HG02588 (cell line): ENCODE measurements around the gene POFUT2.
"Not testable (repeated sequence)": the region's sequence is repeated elsewhere in the genome, so short reads cannot be mapped to it uniquely, and the experiment has no call there.

Experiments used
- ATAC-seq: cut with Tn5 transposase; IDR thresholded peaks from one replicate; pipeline ENCODE4 v1.9.1; 2021; ENCODE audit warnings: mild to moderate bottlenecking, moderate library complexity; ENCODE audit not compliant: unreplicated experiment

POFUT2 gene

DNA sequence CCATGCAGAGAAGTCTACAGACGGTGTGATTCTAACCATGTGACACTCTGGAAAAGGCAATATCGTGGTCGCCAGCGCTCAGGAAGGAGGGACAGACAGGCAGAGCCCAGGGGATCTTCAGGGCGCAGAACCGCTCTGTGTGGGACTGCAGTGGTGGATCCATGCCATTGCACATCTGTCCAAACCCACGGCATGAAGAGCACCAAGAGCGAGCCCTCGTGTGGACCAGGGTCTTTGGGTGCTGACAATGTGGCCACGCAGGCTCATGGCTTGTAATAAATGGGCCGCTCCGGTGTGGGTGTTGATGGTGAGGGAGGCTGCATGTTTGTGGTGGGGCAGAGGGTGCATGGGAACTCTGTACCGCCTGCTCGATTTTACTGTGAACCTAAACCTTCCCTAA, 25.3 kb upstream of the POFUT2 start:
- no peak for ATAC-seq

DNA sequence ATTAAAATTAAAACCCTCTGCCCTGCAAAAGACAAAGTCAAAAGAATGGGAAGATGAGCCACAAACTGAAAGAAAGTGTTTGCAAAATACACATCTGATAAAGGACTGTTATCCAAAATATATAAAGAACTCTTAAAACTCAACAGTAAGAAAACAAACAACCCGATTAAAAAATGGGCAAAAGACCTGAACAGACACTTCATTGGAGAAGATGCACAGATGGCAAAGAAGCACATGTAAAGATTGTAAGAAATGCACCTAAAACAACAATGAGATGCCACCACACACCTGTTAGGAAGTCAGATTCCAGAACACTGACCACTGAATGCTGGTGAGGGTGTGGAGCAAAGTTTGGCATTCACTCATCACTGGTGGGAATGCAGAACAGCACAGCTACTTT, 24.6 kb upstream of the POFUT2 start:
- no peak for ATAC-seq

DNA sequence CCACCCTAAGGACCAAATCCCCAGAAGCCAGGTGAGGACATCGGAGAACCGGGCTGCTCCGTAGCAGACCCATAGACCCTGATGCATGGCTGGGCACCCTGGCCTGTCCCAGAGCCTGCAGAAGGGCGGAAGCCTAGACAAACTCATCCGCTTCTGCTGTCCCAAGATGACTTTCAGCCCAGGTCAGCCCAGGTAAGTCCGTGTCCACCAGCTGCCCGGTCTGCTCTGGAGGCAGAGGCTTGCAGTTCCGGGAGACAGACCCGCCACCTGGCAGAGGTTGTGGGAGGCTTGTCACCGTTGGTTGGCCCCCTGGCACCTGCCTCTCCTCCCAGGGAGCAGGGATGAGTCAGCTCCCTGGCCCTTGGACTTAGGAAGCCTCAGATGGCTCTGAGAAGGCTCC, 22.8 kb upstream of the POFUT2 start:
- no peak for ATAC-seq

- ATAC-seq = no peak
These were observed 22.3 kb upstream of the POFUT2 start for GRCh38 chr21:45309987-45310381.

DNA sequence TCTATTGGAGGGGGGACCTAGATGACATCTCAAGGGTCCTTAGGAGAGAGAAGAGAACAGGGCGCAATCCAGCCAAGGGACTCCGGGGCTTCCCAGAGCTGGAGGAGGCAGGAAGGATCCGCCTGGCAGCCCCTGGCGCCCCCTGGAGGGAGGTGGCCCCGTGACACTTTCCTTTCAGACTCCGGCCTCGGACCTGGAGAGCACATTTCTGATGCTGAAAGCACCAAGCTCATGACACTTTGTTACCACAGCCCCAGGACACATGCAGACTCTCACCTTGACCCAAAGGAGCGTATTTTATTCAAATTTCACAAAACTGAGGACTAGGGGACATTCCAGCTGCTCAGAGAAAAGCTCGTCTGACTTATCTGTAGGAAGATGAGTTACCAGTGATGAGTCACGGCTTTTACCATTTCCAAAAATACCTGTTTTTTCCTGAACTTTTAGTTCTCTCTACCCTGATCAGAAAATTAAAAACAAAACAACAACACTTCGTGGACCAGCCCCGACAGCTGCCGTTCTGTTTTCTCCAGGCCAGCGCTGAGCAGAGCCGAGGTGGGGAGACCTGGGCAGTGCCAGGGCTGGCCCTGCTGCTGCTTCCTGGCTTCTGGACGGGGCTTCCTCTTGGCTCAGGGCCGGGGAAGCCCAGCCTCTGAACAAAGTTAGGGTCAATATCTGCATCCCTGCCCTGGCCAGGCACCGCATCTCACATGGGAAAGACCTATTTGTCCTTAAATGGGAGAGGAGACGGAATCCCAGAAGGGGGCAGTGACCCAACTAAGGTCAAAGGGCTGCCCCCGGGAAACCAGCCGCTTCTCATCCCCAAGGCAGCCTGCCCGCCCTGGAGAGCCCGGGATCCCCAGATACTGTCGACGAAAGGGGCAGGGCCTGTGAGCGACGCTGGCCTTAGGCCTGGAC, 21.6 kb upstream of the POFUT2 start:
- ATAC-seq = no peak

DNA sequence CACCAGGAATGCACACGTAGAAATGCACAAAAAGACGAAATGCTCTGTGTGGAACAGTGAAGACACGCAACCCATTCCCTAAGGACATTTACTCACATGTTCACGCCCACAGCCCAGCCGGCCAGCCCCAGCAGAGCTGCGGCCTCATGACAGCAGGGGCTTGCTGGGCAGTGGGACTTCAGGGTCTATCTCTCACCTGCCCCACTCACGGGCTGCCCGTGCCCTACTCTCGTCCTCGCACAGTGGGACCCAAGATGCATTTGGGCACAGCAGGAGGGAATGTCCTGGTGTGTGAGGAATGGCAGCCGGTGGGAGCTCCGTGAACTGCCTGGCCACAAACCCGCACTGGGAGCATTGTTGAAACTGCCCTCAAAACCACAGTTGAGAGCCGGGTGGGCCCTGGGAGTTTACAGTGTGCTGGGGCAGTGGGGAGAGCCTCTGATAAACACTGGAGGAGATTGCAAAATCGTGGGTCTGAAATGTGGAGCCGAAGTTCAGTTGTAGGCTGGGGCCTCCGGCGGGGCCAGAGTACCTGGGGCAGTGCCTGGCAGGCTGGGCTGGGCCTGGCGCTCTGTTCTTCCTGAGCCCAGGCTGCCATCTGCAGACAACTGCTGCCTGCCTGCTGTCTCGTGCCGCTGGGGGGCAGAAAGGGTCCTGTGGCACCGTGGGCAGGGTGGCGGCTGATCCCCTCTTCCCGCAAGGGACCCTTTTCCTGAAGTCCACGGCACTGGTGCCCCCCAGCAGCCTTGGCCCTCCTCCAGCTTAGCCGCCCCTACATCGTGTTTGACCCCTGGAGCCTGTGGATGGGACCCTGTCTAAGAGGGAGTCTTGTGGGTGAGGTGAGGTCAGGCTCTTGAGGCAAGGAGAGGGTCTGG, 20.7 kb upstream of the POFUT2 start:
- no peak for ATAC-seq

DNA sequence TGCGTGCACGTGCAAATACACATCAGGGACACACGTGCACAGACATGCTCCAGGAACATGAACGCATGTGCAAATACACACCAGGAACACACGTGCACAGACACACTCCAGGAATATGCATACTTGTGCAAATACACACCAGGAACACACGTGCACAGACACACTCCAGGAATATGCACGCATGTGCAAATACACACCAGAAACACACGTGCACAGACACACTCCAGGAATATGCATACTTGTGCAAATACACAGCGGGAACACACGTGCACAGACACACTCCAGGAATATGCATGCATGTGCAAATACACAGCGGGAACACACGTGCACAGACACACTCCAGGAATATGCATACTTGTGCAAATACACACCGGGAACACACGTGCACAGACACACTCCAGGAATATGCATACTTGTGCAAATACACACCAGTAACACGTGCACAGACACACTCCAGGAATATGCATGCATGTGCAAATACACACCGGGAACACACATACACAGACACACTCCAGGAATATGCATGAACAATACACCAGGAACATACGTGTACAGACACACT, 20.0 kb upstream of the POFUT2 start:
- not testable (repeated sequence) for ATAC-seq

DNA sequence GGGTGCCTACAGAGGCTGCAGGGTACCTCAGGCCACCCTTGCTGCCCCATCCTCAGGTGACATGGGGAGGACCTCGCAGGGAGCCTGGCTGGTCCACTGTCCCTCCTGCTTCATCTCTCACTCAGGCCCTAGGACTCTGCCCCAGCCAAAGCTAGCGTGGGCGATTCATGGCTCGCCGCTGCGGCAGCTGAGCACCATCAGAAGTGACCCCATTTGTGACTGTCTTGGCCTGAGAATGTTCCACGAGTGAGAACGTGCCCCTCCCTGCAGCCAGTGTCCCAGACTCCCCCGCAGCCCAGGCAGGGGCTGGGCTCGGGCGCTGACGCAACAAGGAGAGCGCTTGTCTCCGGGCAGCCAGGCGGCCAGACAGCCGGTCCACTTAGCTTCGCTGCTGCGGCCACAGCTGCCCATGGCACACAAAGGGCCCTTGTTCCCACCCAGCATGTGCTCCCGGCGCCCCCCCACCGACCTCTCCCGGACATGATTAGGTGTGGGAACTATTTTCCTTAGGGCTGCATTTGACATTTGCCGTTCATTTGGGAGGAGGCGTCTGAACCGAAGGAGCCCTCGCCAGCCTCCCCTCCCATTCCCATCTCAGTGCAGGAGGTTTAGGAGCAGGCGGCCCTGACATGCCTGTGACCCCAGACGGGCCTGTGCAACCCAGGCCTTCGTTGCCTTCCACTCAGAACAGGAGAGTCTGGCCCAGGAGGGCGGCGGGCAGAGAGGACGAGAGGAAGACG, 19.3 kb upstream of the POFUT2 start:
- no peak for ATAC-seq

- no peak for ATAC-seq
These were observed 18.7 kb upstream of the POFUT2 start for GRCh38 chr21:45306453-45306831.

- no peak for ATAC-seq
These were observed 18.1 kb upstream of the POFUT2 start for GRCh38 chr21:45305836-45306235.

DNA sequence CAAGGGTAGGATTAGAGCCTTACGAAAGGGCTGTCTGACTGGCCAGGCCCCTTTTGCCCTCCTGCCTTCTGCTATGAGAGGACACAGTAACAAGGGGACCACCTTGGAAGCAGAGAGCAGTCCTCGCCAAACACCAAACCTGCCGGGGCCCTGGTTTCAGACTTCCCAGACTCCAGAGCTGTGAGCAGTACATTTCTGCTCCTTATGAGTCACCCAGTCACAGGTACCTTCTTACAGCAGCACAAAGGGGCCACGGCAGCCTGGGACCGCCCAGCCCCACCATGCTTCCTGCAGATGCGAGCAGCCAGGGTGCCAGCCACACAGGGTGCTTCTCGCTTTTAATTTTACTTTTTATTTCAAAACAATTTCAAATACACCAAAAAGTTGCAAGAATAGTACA, 17.2 kb upstream of the POFUT2 start:
- no peak for ATAC-seq

DNA sequence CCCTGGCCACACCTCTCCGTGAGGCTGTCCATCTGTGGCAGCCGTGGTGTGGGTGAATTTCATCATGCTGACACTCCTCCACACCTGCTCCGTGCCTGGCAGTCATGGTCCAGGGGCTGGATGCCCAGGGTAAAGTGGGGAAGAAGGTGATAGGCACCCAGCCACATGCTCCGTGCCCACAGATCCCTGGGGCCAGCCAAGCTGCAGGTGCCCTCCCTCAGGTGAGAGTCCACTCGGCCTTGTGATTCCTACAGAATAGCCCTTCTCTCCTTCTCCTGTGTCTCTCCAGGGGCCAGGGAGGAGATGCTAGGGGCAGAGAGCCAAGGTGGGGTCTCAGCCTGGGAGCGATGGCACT, 16.8 kb upstream of the POFUT2 start:
- ATAC-seq = no peak

DNA sequence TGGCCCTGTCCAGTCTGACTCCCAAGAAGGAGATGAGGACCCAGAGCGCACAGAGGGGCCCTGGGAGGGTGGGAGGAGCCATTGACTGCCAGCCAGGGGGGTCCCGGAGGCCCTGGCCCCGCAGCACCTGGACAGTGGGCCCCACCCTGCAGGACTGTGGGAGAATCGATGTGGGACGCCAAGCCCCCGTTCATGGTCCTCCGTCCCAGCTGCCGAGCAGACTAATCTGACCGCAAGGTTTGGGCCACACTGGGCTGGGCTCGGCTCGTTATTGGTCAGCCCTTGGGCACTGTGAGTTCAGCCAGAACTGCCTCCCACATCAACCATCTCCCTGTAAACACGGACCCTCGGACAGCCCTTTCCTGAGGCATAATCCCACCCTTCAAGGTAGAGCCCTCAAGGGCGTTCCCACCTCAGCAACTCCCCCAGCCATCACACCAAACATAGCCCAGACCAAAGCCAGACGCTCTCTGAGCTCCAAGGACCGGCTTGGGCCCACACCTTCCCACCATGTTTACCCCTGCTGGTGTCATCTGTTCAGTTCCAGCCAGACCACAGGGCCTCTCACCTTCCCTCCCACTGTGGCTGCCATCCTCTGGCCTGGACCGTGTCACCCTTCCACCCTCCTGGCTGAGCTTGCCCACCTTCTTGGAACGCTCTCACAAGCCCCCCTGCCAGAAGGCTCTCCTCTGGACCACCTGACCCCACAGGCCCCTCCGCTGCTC, 16.2 kb upstream of the POFUT2 start:
- no peak for ATAC-seq

DNA sequence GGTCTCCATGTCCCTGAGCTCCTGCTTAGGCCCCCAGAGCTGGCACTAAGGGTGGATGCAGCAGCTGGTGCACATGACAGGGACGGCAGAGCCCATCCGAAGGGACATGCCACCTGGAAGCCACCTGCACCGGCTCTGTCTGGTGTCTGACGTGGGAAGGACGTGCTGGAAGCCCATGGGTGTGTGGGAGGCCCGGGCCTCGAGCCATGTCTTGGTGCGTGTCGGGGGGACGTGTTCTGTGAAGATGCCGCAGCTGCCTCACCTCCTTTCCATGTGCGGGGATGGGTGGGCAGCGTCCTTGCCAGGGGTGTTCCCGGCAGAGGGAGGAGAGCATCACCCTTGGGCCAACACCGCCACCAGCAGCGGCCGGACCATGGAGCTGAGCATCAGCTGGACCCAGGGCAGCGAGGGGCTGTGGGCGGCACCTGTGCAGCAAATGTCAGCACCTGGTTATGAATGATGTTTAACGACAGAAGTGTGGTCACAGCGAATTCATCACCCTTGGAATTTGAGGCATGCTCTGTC, 15.5 kb upstream of the POFUT2 start:
- no peak for ATAC-seq

DNA sequence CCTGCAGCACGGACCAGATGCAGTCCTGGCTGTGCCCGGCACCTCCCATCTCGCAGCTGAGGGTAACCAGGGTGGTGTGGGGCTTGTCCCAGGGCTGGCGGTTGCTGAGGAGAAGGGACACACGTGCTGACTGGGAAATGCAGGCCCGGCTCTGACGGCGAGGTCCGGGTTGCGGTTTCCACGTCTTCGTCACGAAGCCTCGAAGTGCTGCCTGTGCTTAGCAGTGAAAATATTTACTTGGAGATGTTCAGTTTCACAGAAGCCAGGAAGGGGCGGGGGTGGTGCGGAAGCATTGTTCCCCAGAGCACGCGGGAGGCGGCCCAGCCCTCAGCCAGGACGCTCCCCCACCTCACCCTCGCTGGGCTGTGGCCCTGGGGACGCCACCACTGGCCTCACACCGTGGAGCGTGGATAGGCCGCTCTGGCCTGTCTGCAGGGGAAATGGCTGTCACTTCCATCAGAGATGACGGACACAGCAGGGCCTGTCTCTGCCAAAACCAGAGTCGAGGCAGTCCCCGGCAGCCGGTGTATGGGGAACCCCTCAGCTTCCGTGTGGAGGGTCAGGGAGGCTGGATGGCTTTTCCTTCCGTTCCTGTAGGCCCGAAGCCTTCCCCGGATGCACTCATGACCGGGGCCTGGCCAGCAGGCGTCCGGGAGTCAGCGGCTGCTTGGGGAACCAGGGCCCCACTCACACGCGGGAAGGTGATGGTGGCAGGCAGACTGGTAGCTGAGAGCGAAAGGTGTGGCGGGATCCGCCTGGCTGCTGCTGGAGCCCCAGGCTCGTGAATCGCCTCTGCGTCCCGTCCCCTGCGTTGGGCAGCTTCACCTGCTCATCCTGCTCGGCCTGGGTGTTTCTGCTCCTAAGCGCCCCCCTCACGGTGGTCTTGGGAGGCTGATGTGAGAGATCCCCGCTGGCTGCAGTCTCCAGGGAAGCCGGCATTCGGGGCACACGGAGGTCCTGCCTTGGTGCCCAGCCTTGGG, 14.7 kb upstream of the POFUT2 start:
- ATAC-seq = no peak

GRCh38 chr21:45301521-45302081, 13.9 kb upstream of the POFUT2 start:
- no peak for ATAC-seq

- no peak for ATAC-seq
These were observed 13.3 kb upstream of the POFUT2 start for GRCh38 chr21:45300786-45301520.
